ENCODE data around the gene MAML2.

The MAML2 gene

GRCh38 chr11:96125400-96125799 is 217.6 kb downstream of the MAML2 start:
- DNase-seq (ENCODE audit: low read depth) = no peak

GRCh38 chr11:96124155-96124554 is 218.8 kb downstream of the MAML2 start:
- no peak for DNase-seq (ENCODE audit: low read depth)

DNA sequence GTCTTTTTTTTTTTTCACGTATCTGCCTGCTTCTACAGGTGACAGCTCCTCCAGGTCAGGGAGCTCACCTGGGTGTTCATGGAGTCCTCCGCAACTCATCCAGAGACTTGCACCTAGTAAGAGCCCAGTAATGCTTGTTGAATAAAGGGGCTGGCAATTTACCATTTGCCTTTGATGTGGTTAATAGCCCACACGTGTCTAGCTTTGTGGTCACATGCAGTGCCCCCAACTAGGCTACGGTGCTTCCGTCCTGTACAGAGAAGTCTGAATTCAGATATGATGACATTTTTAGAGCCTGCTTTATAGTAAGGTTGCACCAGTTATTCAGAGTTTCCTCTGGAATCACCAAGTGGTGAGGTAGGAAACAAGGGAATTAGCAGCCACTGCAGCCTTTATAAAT is 219.7 kb downstream of the MAML2 start:
- no peak for DNase-seq (ENCODE audit: low read depth)

DNA sequence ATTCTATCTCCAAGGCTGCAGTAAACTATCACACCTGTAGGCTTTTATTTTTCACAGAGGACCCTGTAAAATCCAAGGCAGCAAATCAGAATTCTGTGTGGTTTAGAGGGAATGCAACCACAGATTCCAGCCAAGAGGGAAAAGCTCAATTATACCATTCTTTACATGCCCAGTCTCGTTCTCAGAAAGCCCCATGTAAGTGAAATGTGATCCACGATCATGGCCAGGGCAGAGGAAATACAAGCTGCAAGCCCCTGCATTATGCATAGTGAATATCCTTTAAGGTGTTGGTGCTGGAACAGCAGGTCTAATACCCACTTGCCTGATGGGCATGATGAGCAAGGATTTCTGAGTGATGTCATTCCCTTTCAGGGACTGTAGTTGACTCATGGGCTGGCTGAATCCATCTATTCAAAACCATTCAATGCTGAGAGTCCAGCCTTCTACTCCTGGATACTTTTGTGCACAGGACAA is 220.4 kb downstream of the MAML2 start:
- no peak for DNase-seq (ENCODE audit: low read depth)

GRCh38 chr11:96119211-96119610 is 223.8 kb downstream of the MAML2 start:
- DNase-seq (ENCODE audit: low read depth) = no peak

- no peak for DNase-seq (ENCODE audit: low read depth)
Measured at GRCh38 chr11:96116376-96116775, 226.6 kb downstream of the MAML2 start.

GRCh38 chr11:96114178-96115064 is 228.6 kb downstream of the MAML2 start:
- no peak for DNase-seq (ENCODE audit: low read depth)

- no peak for DNase-seq (ENCODE audit: low read depth)
Measured at GRCh38 chr11:96113193-96113681, 229.8 kb downstream of the MAML2 start.

DNA sequence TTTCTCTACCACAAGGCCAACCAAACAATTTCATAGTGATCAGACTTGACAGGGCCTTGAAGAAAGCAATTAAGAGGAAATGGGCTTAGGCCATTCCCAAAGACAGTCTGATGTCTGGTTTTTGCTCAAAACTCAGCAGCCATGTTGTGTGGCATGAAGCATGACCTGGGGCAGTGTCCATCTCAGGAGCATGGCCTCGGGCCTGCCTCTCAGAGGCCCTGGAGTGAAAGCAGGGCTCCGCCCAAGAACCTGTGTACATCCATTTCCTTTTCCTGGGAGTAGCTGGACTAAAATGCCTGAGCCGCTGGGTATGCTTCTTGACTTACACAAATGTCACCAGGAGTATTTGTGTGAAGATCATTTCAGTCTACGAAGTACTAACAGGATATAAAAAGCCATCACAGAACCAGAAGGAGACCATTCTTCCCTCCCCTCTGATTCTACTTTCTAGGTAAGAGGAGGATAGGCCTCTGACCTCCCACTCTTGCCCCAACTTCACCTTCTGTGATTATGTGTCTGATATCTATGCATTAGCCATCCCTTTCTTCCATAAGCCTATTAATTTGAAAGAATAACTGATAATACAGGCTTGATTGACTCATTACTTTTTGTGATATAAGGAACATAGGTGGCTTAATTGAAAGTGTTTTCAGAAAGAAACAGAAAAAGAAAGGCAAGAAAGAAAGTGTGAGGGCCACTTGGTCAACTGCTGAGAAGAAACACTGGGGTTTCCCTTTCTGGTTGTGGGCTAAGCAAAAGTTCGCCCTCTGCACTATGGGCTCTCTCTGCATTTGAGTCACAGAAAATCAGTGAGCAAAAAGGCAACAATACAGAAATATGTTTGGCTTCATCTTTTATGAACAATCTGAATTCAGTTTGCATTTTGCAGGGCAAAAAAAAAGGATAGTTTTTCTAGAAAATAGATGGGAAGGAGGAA is 230.5 kb downstream of the MAML2 start:
- DNase-seq (ENCODE audit: low read depth) = no peak

- DNase-seq (ENCODE audit: low read depth) = no peak
Measured at GRCh38 chr11:96111308-96111707, 231.7 kb downstream of the MAML2 start.

DNA sequence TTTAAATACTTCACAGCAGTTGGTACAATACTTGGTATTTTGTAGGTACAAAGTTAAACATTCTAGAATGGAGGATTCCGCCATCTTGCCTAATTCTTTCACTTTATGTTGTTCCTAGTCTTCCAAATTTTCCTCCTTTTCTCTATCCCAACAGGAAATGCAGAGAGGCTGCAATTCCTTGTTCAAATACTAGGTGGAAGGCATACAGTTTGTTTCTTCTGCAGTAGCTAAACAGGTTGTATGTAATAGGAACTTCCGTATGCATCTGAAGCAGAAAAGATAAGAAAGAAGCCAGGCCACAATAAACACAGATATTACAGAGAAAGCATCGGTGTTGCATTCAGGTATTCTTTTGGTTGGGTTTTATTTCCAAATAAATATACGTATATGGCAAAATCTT is 232.7 kb downstream of the MAML2 start:
- no peak for DNase-seq (ENCODE audit: low read depth)

DNA sequence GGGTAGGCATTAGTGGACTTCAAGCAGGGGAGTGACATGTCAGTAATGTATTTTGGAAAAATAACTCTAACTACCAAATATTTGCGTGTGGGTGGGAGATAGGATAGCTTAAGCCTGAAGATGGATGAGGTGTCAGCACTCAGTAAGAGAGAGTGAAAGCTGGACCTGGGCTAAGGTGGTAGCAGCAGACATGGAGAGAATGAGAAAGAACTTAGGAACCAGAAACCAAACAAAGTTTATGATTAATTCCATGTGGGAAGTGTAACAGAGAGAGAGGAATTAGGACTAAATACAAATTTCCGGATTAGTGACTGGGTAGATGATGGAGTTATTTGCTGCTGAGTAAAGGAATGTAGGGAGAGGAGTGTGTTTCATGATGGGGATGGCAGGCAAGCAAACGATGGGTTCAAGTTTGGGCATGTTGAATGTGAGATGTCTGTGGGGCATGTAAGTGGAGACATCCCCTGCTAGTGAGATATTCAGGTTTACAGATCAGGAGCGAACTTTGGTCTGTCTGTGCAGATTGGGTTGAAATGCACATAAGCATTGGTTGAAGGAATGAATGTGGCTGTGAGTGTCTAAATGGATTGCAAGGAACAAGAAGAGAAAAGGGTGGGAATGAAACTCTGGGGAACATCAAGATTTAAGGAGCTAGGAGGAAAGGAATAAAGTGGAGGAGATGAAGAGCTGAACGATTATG is 233.5 kb downstream of the MAML2 start:
- DNase-seq (ENCODE audit: low read depth) = no peak

DNA sequence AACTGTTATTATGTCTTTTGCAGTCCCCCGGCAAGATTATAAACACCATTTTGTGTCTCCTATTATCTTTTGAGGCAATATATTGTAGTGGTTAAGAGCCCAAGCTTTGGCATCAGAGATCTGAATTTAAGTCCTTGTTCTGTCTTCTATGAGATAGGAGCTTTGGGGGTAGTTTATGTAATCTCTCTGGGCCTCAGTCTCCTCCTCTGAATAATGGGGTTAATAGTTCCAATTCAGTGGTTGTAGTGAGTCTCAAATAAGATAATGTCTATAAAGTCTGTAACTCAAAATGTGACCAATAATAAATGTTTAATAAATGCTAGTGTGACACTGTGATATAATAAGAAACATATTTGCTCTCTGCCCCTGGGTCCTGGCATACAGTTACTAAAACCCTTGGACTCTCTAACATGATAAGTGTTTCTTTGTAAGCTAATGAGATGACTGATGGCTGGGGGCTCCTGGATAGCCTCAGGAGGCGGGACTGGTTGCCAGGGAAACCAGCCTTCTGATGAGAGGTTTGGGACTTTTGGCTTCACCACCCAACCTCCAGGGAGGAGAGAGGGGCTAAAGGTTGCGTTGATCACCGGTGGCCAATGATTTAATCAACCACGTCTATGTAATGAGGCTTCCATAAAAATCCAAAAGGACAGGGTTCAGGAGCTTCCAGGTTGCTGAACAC is 235.7 kb downstream of the MAML2 start:
- DNase-seq (ENCODE audit: low read depth) = no peak

GRCh38 chr11:96106645-96107044 is 236.3 kb downstream of the MAML2 start:
- no peak for DNase-seq (ENCODE audit: low read depth)

DNA sequence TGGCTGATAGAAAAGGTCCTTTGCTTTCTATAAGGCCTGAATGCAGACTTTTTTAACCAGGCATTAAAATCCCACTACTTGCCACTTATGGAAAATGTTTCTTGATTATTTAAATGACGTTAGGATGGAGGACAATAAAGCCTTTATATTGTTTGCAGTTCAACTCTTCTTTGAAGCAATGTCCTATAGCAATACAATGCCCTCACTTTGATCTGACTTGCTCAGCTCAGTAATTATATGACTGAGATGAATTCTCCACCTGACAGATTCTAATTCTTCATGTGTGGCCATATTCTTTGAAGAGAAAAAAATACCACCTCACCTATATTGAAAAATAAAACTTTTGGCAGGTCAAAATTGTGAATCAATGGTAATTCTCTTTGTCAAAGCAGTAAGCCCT is 237.1 kb downstream of the MAML2 start:
- DNase-seq (ENCODE audit: low read depth) = no peak

DNA sequence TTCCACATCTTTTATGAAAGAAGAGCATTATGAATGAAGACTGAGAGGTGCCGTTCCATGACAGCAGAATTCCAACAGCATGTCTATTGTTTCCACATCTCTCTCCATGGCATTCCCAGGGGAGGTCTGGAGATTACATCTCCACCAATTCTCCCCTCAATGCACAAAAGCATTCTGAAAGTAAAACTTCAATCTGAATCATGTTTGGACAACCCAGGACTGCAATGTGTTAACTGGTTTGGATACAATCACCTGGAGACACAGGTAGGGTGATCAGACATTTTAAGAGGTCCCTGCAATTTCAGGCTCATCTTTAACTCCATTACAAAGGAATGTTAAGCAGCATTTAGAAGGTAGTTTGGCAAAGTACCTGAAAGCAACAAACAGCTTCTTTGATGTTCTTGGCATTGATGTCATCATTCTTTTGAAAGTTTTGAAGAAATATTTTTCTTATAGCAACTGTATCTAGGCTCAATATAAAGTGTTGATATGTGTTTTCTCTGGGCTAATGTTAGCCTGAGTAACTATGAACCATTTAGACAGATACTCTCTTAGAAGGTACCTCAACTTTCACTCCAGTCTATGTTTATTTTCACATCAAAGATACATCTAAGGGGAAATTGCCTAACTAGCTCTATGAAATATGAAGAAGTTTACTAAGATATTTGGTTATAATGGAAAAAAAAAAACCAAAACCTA is 237.6 kb downstream of the MAML2 start:
- no peak for DNase-seq (ENCODE audit: low read depth)

DNA sequence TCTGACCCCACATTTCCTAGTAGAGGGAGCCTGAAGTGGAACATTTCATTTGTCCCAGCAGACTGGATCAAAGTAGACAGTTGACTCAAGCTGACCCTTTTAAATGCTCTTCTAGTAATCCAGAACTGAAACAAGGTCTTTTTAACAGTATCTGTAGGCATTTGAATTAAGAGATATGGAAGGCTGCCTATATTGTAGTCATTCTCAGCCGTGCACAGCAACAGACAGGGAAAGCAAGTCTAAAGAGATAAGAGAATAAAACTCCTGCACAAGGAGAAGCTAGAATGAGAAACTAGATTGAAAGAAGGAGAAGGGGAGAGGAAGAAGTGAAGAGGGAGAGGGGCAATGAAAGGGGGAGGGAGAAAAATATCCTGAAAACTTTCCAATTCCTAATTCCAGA is 238.5 kb downstream of the MAML2 start:
- DNase-seq (ENCODE audit: low read depth) = no peak

DNA sequence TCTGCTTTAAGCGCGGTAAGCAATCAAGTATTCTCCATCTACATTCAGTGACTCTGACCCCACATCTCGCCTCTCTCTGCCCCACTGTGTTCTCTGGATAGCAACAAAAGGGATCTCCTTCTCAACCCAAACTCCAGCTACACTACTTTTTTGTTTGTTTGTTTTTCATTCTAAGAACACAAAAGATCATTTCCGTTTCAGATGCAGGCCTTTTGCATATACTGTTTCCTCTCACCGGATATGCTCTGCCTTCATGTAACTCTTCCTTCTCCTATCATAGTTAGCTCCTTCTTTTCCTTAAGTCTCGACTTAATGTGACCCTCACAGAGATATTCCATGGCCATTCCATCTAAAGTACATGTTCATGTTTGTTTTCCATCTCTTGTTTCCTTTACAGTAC is 239.3 kb downstream of the MAML2 start:
- no peak for DNase-seq (ENCODE audit: low read depth)

DNA sequence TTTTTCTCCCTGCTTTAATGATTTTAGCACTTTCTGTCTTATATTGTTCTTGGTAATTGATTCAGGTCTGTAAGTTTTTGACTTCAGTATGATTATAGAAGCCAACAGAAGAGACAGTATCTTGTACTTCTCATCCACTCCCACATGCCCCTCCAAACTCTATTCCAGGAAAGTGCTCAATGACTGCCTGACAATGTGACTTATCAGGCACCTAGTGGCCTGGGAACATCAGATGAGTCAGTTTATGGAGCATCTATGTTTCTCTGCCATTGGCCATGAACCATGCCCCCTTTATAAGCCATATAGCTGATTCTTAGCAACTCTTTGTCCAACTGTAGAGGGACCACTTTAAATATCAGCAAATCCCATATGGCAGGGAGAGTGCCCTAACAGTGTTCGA is 239.9 kb downstream of the MAML2 start:
- no peak for DNase-seq (ENCODE audit: low read depth)

- DNase-seq (ENCODE audit: low read depth) = no peak
Measured at GRCh38 chr11:96102664-96103078, 240.3 kb downstream of the MAML2 start.

- no peak for DNase-seq (ENCODE audit: low read depth)
Measured at GRCh38 chr11:96101146-96101545, 241.8 kb downstream of the MAML2 start.

All from stimulated activated CD8-positive, alpha-beta memory T cell treated with anti-CD3 and anti-CD28 coated beads, Interleukin-4, amount 100 ng/mL, for 24 hours (primary cell).